Measurements from ENCODE around the gene TRIO. TPM values are rescaled to one million over a fixed set of nuclear protein-coding genes. Genes with fewer than 3 reads are reported as not detected.

The TRIO gene
- total and polyA plus RNA-seq, 10 of the 15 experiments (the other 5 are each of a cell fraction or from before 2014, with no cell fraction given) = 5.1 to 96.4 (median 44.6) TPM

DNA sequence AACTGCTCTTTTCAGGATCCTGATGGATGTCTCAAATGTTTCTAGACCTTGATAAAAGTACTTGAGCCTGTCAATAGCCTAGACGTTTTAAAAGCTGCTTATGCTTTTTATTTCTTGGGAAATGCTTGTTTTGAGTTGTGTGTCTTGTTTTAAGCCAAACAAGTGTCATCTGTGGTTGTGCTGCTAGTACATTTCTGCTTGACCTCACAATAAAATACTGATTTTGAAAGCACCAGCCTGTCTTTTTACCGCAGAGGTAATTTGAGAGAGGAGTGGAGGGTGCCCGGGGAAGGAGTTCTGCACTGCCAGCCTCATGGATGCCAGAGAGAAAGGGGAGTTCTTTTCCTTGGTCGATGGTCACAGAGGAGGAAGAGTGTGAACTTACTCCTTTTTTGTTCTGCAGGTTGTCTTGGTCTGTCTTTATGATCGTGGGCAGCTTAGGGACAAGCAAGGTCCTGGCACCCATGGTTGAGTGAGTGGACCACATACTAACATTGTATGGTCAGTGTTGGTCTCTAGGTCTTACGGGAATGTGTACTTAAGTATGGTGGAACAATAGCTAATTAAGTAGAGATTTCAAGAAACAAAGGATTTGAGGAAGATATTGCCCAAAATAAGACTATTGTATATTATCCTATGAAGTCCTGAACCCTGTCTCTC, 61.0 kb downstream of the TRIO start:
- H3K4me2 ChIP-seq (ENCODE audit: control insufficient read depth, insufficient read depth) = peak overlapping the region; percentile 94
- intact Hi-C loops (cut with micrococcal nuclease; ENCODE audit: unreplicated experiment) (no loop called here), in situ Hi-C loops (cut with MboI) (no loop called here)
- ChIA-PET POLR2A (interaction anchor here (0.6 to 3.3 kb wide), 15 partner anchors 9 to 95 kb away, joined by 3 to 21 read pairs (median 7); no protein-coding TSS in a partner anchor), CTCF (interaction anchor here (0.6 to 2.4 kb wide), 13 partner anchors 9 to 190 kb away, joined by 3 to 10 read pairs (median 3); no protein-coding TSS in a partner anchor), RAD21 (ENCODE audit: unreplicated experiment) (interaction anchor here (0.9 to 2.4 kb wide), 16 partner anchors 9 to 95 kb away, joined by 3 to 13 read pairs (median 6); no protein-coding TSS in a partner anchor), SMC1A (ENCODE audit: uncharacterized antibody, unreplicated experiment) (interaction anchor here (0.6 to 5.6 kb wide), 26 partner anchors 8 to 95 kb away, joined by 3 to 48 read pairs (median 6); no protein-coding TSS in a partner anchor)
- peak overlapping the region; percentile 80 for H3K27ac ChIP-seq (ENCODE audit: control insufficient read depth, insufficient read depth)
- no peak overlapping the region for H2AFZ ChIP-seq (ENCODE audit: control insufficient read depth, low read depth, low read length)
- BruUV-seq (replicated peaks) = no TSS peak
- no peaks in the 10 kb centered on the region; a peak in 1 of 4 replicates for H3K36me3 ChIP-seq (ENCODE audit: control insufficient read depth in 2 of 2, insufficient read depth in 2 of 2, low read length in 1 of 2)
- FAIRE-seq = no peak
- H4K20me1 ChIP-seq (ENCODE audit: control insufficient read depth, insufficient read depth) = no peaks in the 10 kb centered on the region
- peak overlapping the region; percentile 49 for H3K9ac ChIP-seq (ENCODE audit: control insufficient read depth, insufficient read depth, low read length)
- DNase-seq (ENCODE audit: low read depth, low spot score) = no peak
- peaks cover 91% of the 10 kb centered on the region for H3K79me2 ChIP-seq (ENCODE audit: control insufficient read depth, insufficient read depth, low read length)
- H3K27me3 ChIP-seq (replicated peaks in 1 of 2; ENCODE audit: control insufficient read depth in 2 of 2, insufficient read depth in 2 of 2, low read length in 1 of 2) = no peaks in the 10 kb centered on the region
- no peaks in the 10 kb centered on the region; the same call in 2 of the 3 replicates for H3K9me3 ChIP-seq (replicated peaks; ENCODE audit: control insufficient read depth, insufficient read depth, low read length)
- peak overlapping the region; percentile 41; the same call in 1 of the 2 replicates for H3K4me3 ChIP-seq
- TF ChIP-seq SMAD1 (IDR thresholded peaks at IDR 0.05; ENCODE audit: low read depth, partially characterized antibody) (no peak), RUNX3 (IDR thresholded peaks at IDR 0.05; ENCODE audit: low read length) (peak; percentile 56; the same call in 1 of the 2 replicates), PAX8 (IDR thresholded peaks at IDR 0.05) (no peak)
- H3K4me1 ChIP-seq (ENCODE audit: control insufficient read depth, insufficient read depth, low read length) = peaks cover 33% of the 10 kb centered on the region
- ATAC-seq = no peak
- 0% methylated on average over 6 of the region's 6 CpGs for WGBS (ENCODE audit: insufficient coverage, insufficient replicate concordance, low lambda C conversion rate, missing lambda C conversion rate)

DNA sequence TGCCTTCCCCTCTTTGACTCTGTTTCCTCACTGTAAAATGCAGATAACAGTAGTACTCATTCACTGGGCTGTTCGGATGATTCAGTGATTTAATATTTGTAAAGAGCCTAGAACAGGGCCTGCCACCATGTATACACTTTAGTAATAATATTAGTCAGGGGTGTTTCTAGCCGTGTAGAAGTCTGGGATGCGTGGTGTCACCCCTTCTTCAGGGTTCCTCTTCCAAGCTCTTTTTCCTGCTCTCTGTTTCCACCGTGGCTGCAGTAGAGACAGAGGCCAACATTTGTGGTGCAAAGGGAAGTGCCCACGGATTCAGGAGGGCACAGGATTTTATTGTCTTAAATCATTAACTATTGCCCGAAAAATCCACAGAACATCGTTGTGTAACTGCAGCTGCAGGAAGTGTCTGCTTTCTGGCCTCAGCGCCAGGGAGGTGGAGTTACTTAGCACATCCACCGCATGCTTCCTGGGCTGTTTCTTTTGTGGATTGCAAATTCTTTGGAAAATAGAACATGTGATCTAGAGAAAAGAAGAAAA, 61.7 kb downstream of the TRIO start:
- peak overlapping the region; percentile 49 for H3K9ac ChIP-seq (ENCODE audit: control insufficient read depth, insufficient read depth, low read length)
- 0% methylated on average over 9 of the region's 9 CpGs for WGBS (ENCODE audit: insufficient coverage, insufficient replicate concordance, low lambda C conversion rate, missing lambda C conversion rate)
- peak overlapping the region; percentile 48 for H2AFZ ChIP-seq (ENCODE audit: control insufficient read depth, low read depth, low read length)
- no peaks in the 10 kb centered on the region; the same call in 2 of the 3 replicates for H3K9me3 ChIP-seq (replicated peaks; ENCODE audit: control insufficient read depth, insufficient read depth, low read length)
- H4K20me1 ChIP-seq (ENCODE audit: control insufficient read depth, insufficient read depth) = no peaks in the 10 kb centered on the region
- no TSS peak for BruUV-seq (replicated peaks)
- ATAC-seq (no peak), DNase-seq (ENCODE audit: low read depth, low spot score) (no peak), FAIRE-seq (peak; percentile 61)
- peaks cover 40% of the 10 kb centered on the region for H3K4me1 ChIP-seq (ENCODE audit: control insufficient read depth, insufficient read depth, low read length)
- in situ Hi-C loops (cut with MboI) = no loop called here
- H3K79me2 ChIP-seq (ENCODE audit: control insufficient read depth, insufficient read depth, low read length) = peaks cover 91% of the 10 kb centered on the region
- H3K27me3 ChIP-seq (replicated peaks in 1 of 2; ENCODE audit: control insufficient read depth in 2 of 2, insufficient read depth in 2 of 2, low read length in 1 of 2) = no peaks in the 10 kb centered on the region
- peak overlapping the region; percentile 41 for H3K4me3 ChIP-seq
- RAD21 ChIA-PET (ENCODE audit: unreplicated experiment) = interaction anchor here (0.7 to 2.4 kb wide), 20 partner anchors 9 to 210 kb away, joined by 3 to 13 read pairs (median 4); no protein-coding TSS in a partner anchor
- SMC1A ChIA-PET (ENCODE audit: uncharacterized antibody, unreplicated experiment) = interaction anchor here (1.0 to 5.6 kb wide), 20 partner anchors 11 to 96 kb away, joined by 3 to 48 read pairs (median 7); no protein-coding TSS in a partner anchor
- POLR2A ChIA-PET = interaction anchor here (1.0 to 3.3 kb wide), 14 partner anchors 8 to 95 kb away, joined by 3 to 21 read pairs (median 7); no protein-coding TSS in a partner anchor
- no peaks in the 10 kb centered on the region; a peak in 2 of 4 replicates for H3K36me3 ChIP-seq (ENCODE audit: control insufficient read depth in 2 of 2, insufficient read depth in 2 of 2, low read length in 1 of 2)
- peak overlapping the region; percentile 80 for H3K27ac ChIP-seq (ENCODE audit: control insufficient read depth, insufficient read depth)
- intact Hi-C loops (cut with micrococcal nuclease; ENCODE audit: unreplicated experiment) = loop anchor here (1.0 to 5.0 kb wide), 2 partner anchors 31 to 193 kb away; no protein-coding TSS in a partner anchor
- H3K4me2 ChIP-seq (ENCODE audit: control insufficient read depth, insufficient read depth) = peak overlapping the region; percentile 94
- TF ChIP-seq WRNIP1 (IDR thresholded peaks at IDR 0.05; ENCODE audit: borderline replicate concordance, low read depth, low read length) (0 out of 2 replicates have a peak, but pooled peaks have one; percentile 11), KDM1A (IDR thresholded peaks at IDR 0.05; ENCODE audit: borderline replicate concordance) (no peak), IKZF2 (IDR thresholded peaks at IDR 0.05) (peak in 1 of 2 experiments; percentile 31; a peak in 1 of 4 replicates), IKZF1 (conservative IDR thresholded peaks at IDR 0.05) (peak; percentile 47; the same call in 1 of the 2 replicates), SUZ12 (IDR thresholded peaks at IDR 0.05; ENCODE audit: unreplicated experiment) (no peak)
- CTCF ChIA-PET = interaction anchor here (0.7 to 2.4 kb wide), 13 partner anchors 8 to 65 kb away, joined by 3 to 10 read pairs (median 3); no protein-coding TSS in a partner anchor
